GM12878 (cell line): ENCODE data around the gene TMEM132D. TPM values are rescaled to one million over a fixed set of nuclear protein-coding genes. Genes with fewer than 3 reads are reported as not detected.

Experiments
- ATAC-seq: fragments of 200-7000 bp; cut with Tn5 transposase; 3 replicates; pipeline ENCODE4 v1.9.1; 2020; ENCODE audit warnings: mild to moderate bottlenecking, moderate library complexity
- BruUV-seq: library from RNA; stranded (reverse); fragments of 400-500 nt; replicated peaks from 2 replicates; lab custom pipeline; 2021; lab: Mats Ljungman, UMichigan
- CTCF ChIA-PET: fragments of 300-600 bp; sonication (Branson Sonifier 250); formaldehyde crosslinking; extraction: SDS; loops from one replicate; lab custom pipeline; 2021; ENCODE audit warnings: inconsistent platforms; lab: Yijun Ruan, JAX
- POLR2A ChIA-PET: fragments of 350-600 bp; formaldehyde crosslinking; extraction: SDS; loops from one replicate; lab custom pipeline; 2021; ENCODE audit warnings: inconsistent platforms; lab: Charles Lee
- RAD21 ChIA-PET: fragments of 300-600 bp; sonication (Branson Sonifier 250); formaldehyde crosslinking; loops from one replicate; lab custom pipeline; 2023; ENCODE audit warnings: antibody characterized with exemption; ENCODE audit not compliant: unreplicated experiment; lab: Charles Lee
- SMC1A ChIA-PET: fragments of 300-600 bp; sonication (Branson Sonifier 250); formaldehyde crosslinking; loops from one replicate; lab custom pipeline; 2023; ENCODE audit not compliant: unreplicated experiment, uncharacterized antibody; lab: Charles Lee
- DNase-seq: peaks from one replicate; pipeline ENCODE4 v3.0.0-alpha.2; 2011; ENCODE audit warnings: low read depth, low spot score
- FAIRE-seq: peaks from 3 replicates; lab custom pipeline; 2011; peaks lifted over from hg19 to GRCh38; lab: Jason Lieb, UNC
- H2AFZ ChIP-seq: 2 replicates; pipeline ENCODE4 v1.6.0; 2011; ENCODE audit warnings: low read depth, low read length, control low read depth; ENCODE audit not compliant: control insufficient read depth
- H3K27ac ChIP-seq: 2 replicates; pipeline ENCODE4 v1.5.1; 2011; ENCODE audit warnings: control low read depth; ENCODE audit not compliant: control insufficient read depth, insufficient read depth
- H3K27me3 ChIP-seq, 2 experiments: replicated peaks in 1 of 2; 2 replicates each; pipeline versions ENCODE4 v1.6.0 to v1.6.1; 2011; ENCODE audit warnings: low read length in 1 of 2; ENCODE audit not compliant: control insufficient read depth in 2 of 2, insufficient read depth in 2 of 2
- H3K36me3 ChIP-seq, 2 experiments: 2 replicates each; pipeline ENCODE4 v1.5.1; 2011; ENCODE audit warnings: low read length in 1 of 2; ENCODE audit not compliant: control insufficient read depth in 2 of 2, insufficient read depth in 2 of 2
- H3K4me1 ChIP-seq: 2 replicates; pipeline ENCODE4 v1.6.1; 2011; ENCODE audit warnings: mild to moderate bottlenecking, low read length, moderate library complexity, mixed read lengths; ENCODE audit not compliant: control insufficient read depth, insufficient read depth
- H3K4me2 ChIP-seq: 2 replicates; pipeline ENCODE4 v1.6.0; 2011; ENCODE audit warnings: control low read depth; ENCODE audit not compliant: control insufficient read depth, insufficient read depth
- H3K4me3 ChIP-seq: fragments of 200-600 bp; sonication (generic); 2 replicates; pipeline ENCODE4 v1.5.1; 2016
- H3K79me2 ChIP-seq: 2 replicates; pipeline ENCODE4 v1.6.0; 2011; ENCODE audit warnings: low read length; ENCODE audit not compliant: control insufficient read depth, insufficient read depth
- H3K9ac ChIP-seq: 2 replicates; pipeline ENCODE4 v1.8.0; 2011; ENCODE audit warnings: low read length, control low read depth, mixed read lengths; ENCODE audit not compliant: control insufficient read depth, insufficient read depth
- H3K9me3 ChIP-seq: replicated peaks from 3 replicates; pipeline ENCODE4 v1.5.1; 2011; ENCODE audit warnings: mild to moderate bottlenecking, low read length; ENCODE audit not compliant: control insufficient read depth, insufficient read depth
- H4K20me1 ChIP-seq: 2 replicates; pipeline ENCODE4 v1.6.0; 2011; ENCODE audit not compliant: control insufficient read depth, insufficient read depth
- EP300 ChIP-seq, 2 experiments: fragments of 150-350 bp in 1 of 2; IDR thresholded peaks; 2 replicates each; pipeline ENCODE4 v1.6.1; 2011 to 2012; ENCODE audit warnings: low read depth in 2 of 2, low read length in 2 of 2, borderline replicate concordance in 1 of 2, improper control_type of control experiment in 1 of 2, inconsistent platforms in 1 of 2; ENCODE audit not compliant: control insufficient read depth in 1 of 2
- EZH2 ChIP-seq: IDR thresholded peaks from 2 replicates; pipeline ENCODE4 v1.6.1; 2012; ENCODE audit warnings: low read depth, mild to moderate bottlenecking, control low read depth, inconsistent platforms, low read length, borderline replicate concordance; ENCODE audit not compliant: control insufficient read depth
- FOXM1 ChIP-seq: IDR thresholded peaks from 2 replicates; pipeline ENCODE4 v1.6.1; 2012; ENCODE audit warnings: low read depth, mild to moderate bottlenecking, inconsistent platforms, low read length, moderate library complexity
- IKZF2 ChIP-seq, 2 experiments: fragments of 450-650 bp; IDR thresholded peaks; 2 replicates each; pipeline ENCODE4 v1.6.1; 2017; ENCODE audit warnings: mild to moderate bottlenecking in 2 of 2, moderate library complexity in 2 of 2
- IRF4 ChIP-seq: IDR thresholded peaks from 2 replicates; pipeline ENCODE4 v1.6.1; 2011; ENCODE audit warnings: low read depth, low read length
- NFXL1 ChIP-seq: fragments of 450-650 bp; IDR thresholded peaks from 2 replicates; pipeline ENCODE4 v1.6.1; 2017; ENCODE audit warnings: antibody characterized with exemption, mild to moderate bottlenecking, borderline replicate concordance
- NFYB ChIP-seq: IDR thresholded peaks from 2 replicates; pipeline ENCODE4 v1.6.1; 2011; ENCODE audit warnings: low read depth, mild to moderate bottlenecking, low read length, improper control_type of control experiment, moderate library complexity; ENCODE audit not compliant: insufficient read depth
- PAX5 ChIP-seq: IDR thresholded peaks from 2 replicates; pipeline ENCODE4 v1.6.1; 2011; ENCODE audit warnings: low read depth, low read length, borderline replicate concordance
- PBX3 ChIP-seq: IDR thresholded peaks from 2 replicates; pipeline ENCODE4 v1.6.1; 2011; ENCODE audit warnings: mild to moderate bottlenecking, low read depth, low read length, moderate library complexity; ENCODE audit not compliant: insufficient replicate concordance
- SMAD1 ChIP-seq: fragments of 450-650 bp; IDR thresholded peaks from 2 replicates; pipeline ENCODE4 v1.6.1; 2018; ENCODE audit warnings: mild to moderate bottlenecking, low read depth; ENCODE audit not compliant: partially characterized antibody
- WGBS: methylation state at CpG from one replicate; pipeline ENCODE4 v1.1.6; 2016; ENCODE audit warnings: low lambda C conversion rate; ENCODE audit not compliant: insufficient replicate concordance, insufficient coverage; ENCODE audit errors: missing lambda C conversion rate; 5-methylcytosine and 5-hydroxymethylcytosine counted together
- in situ Hi-C: fragments of 300-500 bp; cut with MboI; formaldehyde crosslinking; loops from 9 replicates; pipeline ENCODE4 v1.14.3; 2018; ENCODE audit warnings: mixed read lengths
- intact Hi-C: fragments of 100-400 bp; cut with micrococcal nuclease; formaldehyde crosslinking; loops from one replicate; pipeline ENCODE4 v1.14.2; 2022; ENCODE audit not compliant: unreplicated experiment
- polyA plus RNA-seq, 11 experiments: library from polyadenylated mRNA; depleted of rRNA in 4 of 11; unstranded in 6 of 11; stranded (reverse) in 5 of 11; fragments of >200 nt; fragmentation: Nextera tagmentation in 4 of 11; fragmentation: Illumina TruSeq in 1 of 11; extraction: Ambion mirVana in 4 of 11; extraction: Trizol in 1 of 11; gene quantifications; 1 replicate in 1 of 11; 2 replicates in 10 of 11; pipeline versions ENCODE4 v1.2.1 to v1.2.3, GENCODE V29; 2011 to 2016; ENCODE audit warnings: inconsistent platforms in 2 of 11, missing spikeins in 2 of 11, low read depth in 1 of 11
- total RNA-seq, 4 experiments: library from RNA; depleted of rRNA in 3 of 4; stranded (reverse); fragments of >200 nt in 3 of 4; fragmentation: Illumina TruSeq in 1 of 4; extraction: Trizol in 1 of 4; gene quantifications; 2 replicates each; pipeline versions ENCODE4 v1.2.1 to v1.2.3, GENCODE V29; 2013 to 2021

The TMEM132D gene
- total and polyA plus RNA-seq, 10 of the 15 experiments (the other 5 are each of a cell fraction or from before 2014, with no cell fraction given): under 0.01 to 0.12 (median 0.02) TPM; not detected in 3

DNA sequence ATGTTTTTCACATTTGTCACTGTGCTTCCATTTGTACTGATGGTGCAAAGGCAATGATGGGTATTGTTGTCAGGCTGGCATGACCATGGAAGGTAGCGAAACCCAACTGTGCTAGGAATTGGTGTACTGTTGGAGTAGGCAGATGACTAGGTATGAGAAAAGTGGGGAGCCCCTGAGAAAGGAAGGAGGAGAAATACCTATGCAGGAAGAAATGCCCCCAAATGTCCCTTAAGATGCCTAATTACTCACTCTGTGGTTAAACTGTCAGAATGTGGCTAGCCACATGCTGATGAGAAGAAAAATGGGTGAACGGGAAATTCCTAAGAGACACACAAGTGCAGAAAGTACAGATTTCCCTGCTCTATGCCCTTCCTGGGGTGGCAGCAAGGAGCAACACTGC lies 339.1 kb downstream of the TMEM132D start (continued):
- TF ChIP-seq PBX3 (peak; percentile 77), NFXL1 (no peak), EP300 (IDR thresholded peaks at IDR 0.05; ENCODE audit: borderline replicate concordance in 1 of 2, control insufficient read depth in 1 of 2, low read depth in 2 of 2, low read length in 2 of 2) (peak in 1 of 2 experiments; percentile 54; a peak in 1 of 4 replicates), EZH2 (no peak), FOXM1 (peak; percentile 75; the same call in 1 of the 2 replicates), IRF4 (peak; percentile 55; the same call in 1 of the 2 replicates), NFYB (no peak), IKZF2 (IDR thresholded peaks at IDR 0.05) (peak; percentile 46 to 67)
- TF ChIP-seq, all 136 proteins: peak for 22

GRCh38 chr12:129563266-129563665 lies 340.6 kb downstream of the TMEM132D start:
- no TSS peak for BruUV-seq
- intact Hi-C loops: no loop called here

More at GRCh38 chr12:129563266-129563665, 340.6 kb downstream of the TMEM132D start:
- Histone ChIP-seq H3K27ac (no peak overlapping the region), H3K4me1 (no peaks in the 10 kb centered on the region), H2AFZ (no peak overlapping the region), H3K79me2 (no peaks in the 10 kb centered on the region), H3K4me3 (no peak overlapping the region), H3K9me3 (no peaks in the 10 kb centered on the region)
- DNase-seq: no peak
- WGBS: 7% methylated on average over 2 of the region's 2 CpGs
- RAD21 ChIA-PET: no interaction called here
- POLR2A ChIA-PET: no interaction called here
- CTCF ChIA-PET: no interaction called here
- TF ChIP-seq PAX5 (no peak), SMAD1 (no peak)
- TF ChIP-seq, all 136 proteins: peak for 0
- no peaks in the 10 kb centered on the region for H3K36me3 ChIP-seq
- H4K20me1 ChIP-seq: no peaks in the 10 kb centered on the region
- SMC1A ChIA-PET: no interaction called here
- ATAC-seq (no peak), FAIRE-seq (no peak)
- H3K9ac ChIP-seq: no peak overlapping the region
- H3K4me2 ChIP-seq: no peak overlapping the region
- in situ Hi-C loops: no loop called here
- H3K27me3 ChIP-seq: no peaks in the 10 kb centered on the region
